ENCODE results near the gene GJA4. TPM values are rescaled to one million over a fixed set of nuclear protein-coding genes. Genes with fewer than 3 reads are reported as not detected.

The GJA4 gene
- total and polyA plus RNA-seq, 2 of the 8 experiments (the other 6 are each of a cell fraction or from before 2014, with no cell fraction given): 3.2 to 3.9 TPM

DNA sequence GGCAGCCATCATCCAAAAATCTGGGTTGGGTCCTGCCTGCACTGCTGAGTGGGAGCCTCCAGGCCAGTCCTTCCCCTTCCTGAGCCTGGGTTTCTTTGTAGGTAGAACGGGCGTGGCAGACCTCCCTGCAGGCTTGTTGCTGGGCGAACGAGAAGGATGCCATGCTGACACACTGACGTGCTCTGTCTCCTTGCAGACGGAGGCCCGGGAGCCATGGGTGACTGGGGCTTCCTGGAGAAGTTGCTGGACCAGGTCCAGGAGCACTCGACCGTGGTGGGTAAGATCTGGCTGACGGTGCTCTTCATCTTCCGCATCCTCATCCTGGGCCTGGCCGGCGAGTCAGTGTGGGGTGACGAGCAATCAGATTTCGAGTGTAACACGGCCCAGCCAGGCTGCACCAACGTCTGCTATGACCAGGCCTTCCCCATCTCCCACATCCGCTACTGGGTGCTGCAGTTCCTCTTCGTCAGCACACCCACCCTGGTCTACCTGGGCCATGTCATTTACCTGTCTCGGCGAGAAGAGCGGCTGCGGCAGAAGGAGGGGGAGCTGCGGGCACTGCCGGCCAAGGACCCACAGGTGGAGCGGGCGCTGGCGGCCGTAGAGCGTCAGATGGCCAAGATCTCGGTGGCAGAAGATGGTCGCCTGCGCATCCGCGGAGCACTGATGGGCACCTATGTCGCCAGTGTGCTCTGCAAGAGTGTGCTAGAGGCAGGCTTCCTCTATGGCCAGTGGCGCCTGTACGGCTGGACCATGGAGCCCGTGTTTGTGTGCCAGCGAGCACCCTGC is 1.4 kb downstream of the GJA4 start (continued):
- no peak for TF ChIP-seq EP300 (IDR thresholded peaks at IDR 0.05; ENCODE audit: borderline replicate concordance in 1 of 2, low read depth in 2 of 2, low read length in 2 of 2)
- no peak for TF ChIP-seq KDM5A (IDR thresholded peaks at IDR 0.05; ENCODE audit: low read length)
- no peak for TF ChIP-seq KDM1A (IDR thresholded peaks at IDR 0.05; ENCODE audit: borderline replicate concordance, low read length)
